22Rv1 (cell line): ENCODE measurements around the gene NIT1.

Experiments
- ZFX ChIP-seq: fragments of 450-650 bp; IDR thresholded peaks from 2 replicates; pipeline ENCODE4 v1.6.1; 2017; ENCODE audit warnings: antibody characterized with exemption, borderline replicate concordance
- TF ChIP-seq, protein P1 (sequence below): fragments of 450-650 bp; IDR thresholded peaks from 2 replicates; pipeline ENCODE4 v1.5.1; 2017; ENCODE audit warnings: mild to moderate bottlenecking

DNA sequence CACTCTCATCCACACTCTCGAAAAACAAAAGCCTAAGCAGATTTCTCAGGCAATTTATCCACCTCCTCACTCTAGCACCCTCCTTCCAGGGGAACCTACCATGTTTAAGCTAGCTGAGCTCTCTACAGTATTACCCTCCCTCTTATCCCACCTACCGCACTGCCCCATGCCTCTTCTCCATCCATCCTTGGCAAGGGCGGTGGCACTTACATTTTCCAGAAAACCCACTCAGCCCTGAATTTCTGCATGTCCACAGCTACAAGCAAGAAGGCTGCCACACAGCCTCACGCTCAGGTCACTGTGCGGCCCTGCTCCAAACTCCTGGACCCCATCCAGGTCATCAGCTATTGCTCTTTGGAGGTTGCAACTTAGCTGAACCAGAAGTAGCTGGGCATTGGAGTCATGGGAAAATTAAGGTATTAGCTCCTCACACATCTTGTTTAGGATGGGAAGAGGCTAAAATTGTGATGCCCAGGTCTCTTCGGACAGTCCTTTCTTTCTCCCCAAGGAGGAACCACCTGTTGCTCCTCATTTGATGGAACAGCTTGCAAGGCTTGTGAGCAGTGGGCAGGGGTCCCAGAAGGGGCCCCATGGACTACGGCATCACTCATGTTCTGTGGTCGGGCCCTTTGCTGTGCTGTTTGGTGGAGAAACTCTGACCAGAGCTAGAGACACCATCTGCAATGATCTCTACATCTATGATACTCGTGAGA is 18.7 kb upstream of the NIT1 start:
- TF ChIP-seq, protein P1, sequence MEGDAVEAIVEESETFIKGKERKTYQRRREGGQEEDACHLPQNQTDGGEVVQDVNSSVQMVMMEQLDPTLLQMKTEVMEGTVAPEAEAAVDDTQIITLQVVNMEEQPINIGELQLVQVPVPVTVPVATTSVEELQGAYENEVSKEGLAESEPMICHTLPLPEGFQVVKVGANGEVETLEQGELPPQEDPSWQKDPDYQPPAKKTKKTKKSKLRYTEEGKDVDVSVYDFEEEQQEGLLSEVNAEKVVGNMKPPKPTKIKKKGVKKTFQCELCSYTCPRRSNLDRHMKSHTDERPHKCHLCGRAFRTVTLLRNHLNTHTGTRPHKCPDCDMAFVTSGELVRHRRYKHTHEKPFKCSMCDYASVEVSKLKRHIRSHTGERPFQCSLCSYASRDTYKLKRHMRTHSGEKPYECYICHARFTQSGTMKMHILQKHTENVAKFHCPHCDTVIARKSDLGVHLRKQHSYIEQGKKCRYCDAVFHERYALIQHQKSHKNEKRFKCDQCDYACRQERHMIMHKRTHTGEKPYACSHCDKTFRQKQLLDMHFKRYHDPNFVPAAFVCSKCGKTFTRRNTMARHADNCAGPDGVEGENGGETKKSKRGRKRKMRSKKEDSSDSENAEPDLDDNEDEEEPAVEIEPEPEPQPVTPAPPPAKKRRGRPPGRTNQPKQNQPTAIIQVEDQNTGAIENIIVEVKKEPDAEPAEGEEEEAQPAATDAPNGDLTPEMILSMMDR: no peak
- no peak for TF ChIP-seq ZFX
